Measurements from ENCODE around the gene POLR2H. TPM values are rescaled to one million over a fixed set of nuclear protein-coding genes. Genes with fewer than 3 reads are reported as not detected.

The POLR2H gene
- total RNA-seq, 1 experiment from 2014 or later: 153 TPM

GRCh38 chr3:184387174-184387714 lies 25.7 kb downstream of the POLR2H start:
- Histone ChIP-seq H4K20me1 (ENCODE audit: insufficient read depth) (no peaks in the 10 kb centered on the region), H2AFZ (no peak overlapping the region), H3K27me3 (ENCODE audit: insufficient read depth, low read depth) (peaks cover 82% of the 10 kb centered on the region), H3K9me3 (ENCODE audit: insufficient read depth, low read depth) (no peaks in the 10 kb centered on the region), H3K4me1 (replicated peaks; ENCODE audit: insufficient read depth) (no peaks in the 10 kb centered on the region), H3K27ac (no peak overlapping the region), H3K4me3 (no peak overlapping the region), H3K36me3 (ENCODE audit: low read depth) (no peaks in the 10 kb centered on the region), H3K79me2 (ENCODE audit: low read depth) (no peaks in the 10 kb centered on the region), H3F3A (ENCODE audit: insufficient read depth, low read depth) (no peaks in the 10 kb centered on the region), H3K9me2 (ENCODE audit: insufficient read depth) (no peaks in the 10 kb centered on the region), H3K4me2 (no peak overlapping the region)
- POLR2A ChIA-PET (ENCODE audit: unreplicated experiment): interaction anchor here (0.6 kb wide), 1 partner anchor 14 kb away, joined by 3 read pairs; no protein-coding TSS in a partner anchor
- TF ChIP-seq EZH2 (IDR thresholded peaks at IDR 0.05; ENCODE audit: low read depth) (no peak), CTCF (conservative IDR thresholded peaks at IDR 0.05) (no peak)
- CTCF ChIA-PET: no interaction called here
- DNase-seq: no peak
- intact Hi-C loops (cut with micrococcal nuclease; ENCODE audit: unreplicated experiment): no loop called here
- BruUV-seq (replicated peaks): no TSS peak

- H3K4me2 ChIP-seq: no peak overlapping the region
- no peaks in the 10 kb centered on the region for H4K20me1 ChIP-seq (ENCODE audit: insufficient read depth)
- no peaks in the 10 kb centered on the region for H3K9me2 ChIP-seq (ENCODE audit: insufficient read depth)
- no peak overlapping the region for H3K4me3 ChIP-seq
- H3F3A ChIP-seq (ENCODE audit: insufficient read depth, low read depth): no peaks in the 10 kb centered on the region
- ChIA-PET POLR2A (ENCODE audit: unreplicated experiment) (no interaction called here), CTCF (no interaction called here)
- DNase-seq: no peak
- intact Hi-C loops (cut with micrococcal nuclease; ENCODE audit: unreplicated experiment): no loop called here
- H3K27me3 ChIP-seq (ENCODE audit: insufficient read depth, low read depth): peaks cover 79% of the 10 kb centered on the region
- no peaks in the 10 kb centered on the region for H3K4me1 ChIP-seq (replicated peaks; ENCODE audit: insufficient read depth)
- TF ChIP-seq EZH2 (IDR thresholded peaks at IDR 0.05; ENCODE audit: low read depth) (no peak), CTCF (conservative IDR thresholded peaks at IDR 0.05) (no peak)
- H2AFZ ChIP-seq: no peak overlapping the region
- no peak overlapping the region for H3K27ac ChIP-seq
- no TSS peak for BruUV-seq (replicated peaks)
- no peaks in the 10 kb centered on the region for H3K36me3 ChIP-seq (ENCODE audit: low read depth)
- no peaks in the 10 kb centered on the region for H3K79me2 ChIP-seq (ENCODE audit: low read depth)
- H3K9me3 ChIP-seq (ENCODE audit: insufficient read depth, low read depth): no peaks in the 10 kb centered on the region
Measured at GRCh38 chr3:184388164-184388935, 26.8 kb downstream of the POLR2H start.

GRCh38 chr3:184388936-184389230 lies 27.4 kb downstream of the POLR2H start:
- POLR2A ChIA-PET (ENCODE audit: unreplicated experiment): no interaction called here
- no peak for TF ChIP-seq CTCF (conservative IDR thresholded peaks at IDR 0.05)
- no peak for TF ChIP-seq EZH2 (IDR thresholded peaks at IDR 0.05; ENCODE audit: low read depth)
- Histone ChIP-seq H3K79me2 (ENCODE audit: low read depth) (no peaks in the 10 kb centered on the region), H3K9me2 (ENCODE audit: insufficient read depth) (no peaks in the 10 kb centered on the region), H4K20me1 (ENCODE audit: insufficient read depth) (no peaks in the 10 kb centered on the region), H3K4me3 (no peak overlapping the region), H3K27ac (no peak overlapping the region), H3K4me1 (replicated peaks; ENCODE audit: insufficient read depth) (no peaks in the 10 kb centered on the region), H3K27me3 (ENCODE audit: insufficient read depth, low read depth) (peaks cover 82% of the 10 kb centered on the region), H3K36me3 (ENCODE audit: low read depth) (no peaks in the 10 kb centered on the region), H3K9me3 (ENCODE audit: insufficient read depth, low read depth) (no peaks in the 10 kb centered on the region), H3K4me2 (no peak overlapping the region), H2AFZ (no peak overlapping the region), H3F3A (ENCODE audit: insufficient read depth, low read depth) (no peaks in the 10 kb centered on the region)
- CTCF ChIA-PET: interaction anchor here (0.6 kb wide), 1 partner anchor 148 kb away, joined by 3 read pairs; no protein-coding TSS in a partner anchor
- DNase-seq: no peak
- intact Hi-C loops (cut with micrococcal nuclease; ENCODE audit: unreplicated experiment): no loop called here
- BruUV-seq (replicated peaks): no TSS peak

All from PC-9 (cell line).